GM18508 (cell line): ENCODE data around the gene PLCG2.

Source experiments
- ATAC-seq: cut with Tn5 transposase; IDR thresholded peaks from one replicate; pipeline ENCODE4 v1.9.1; 2021; ENCODE audit warnings: moderate number of reproducible peaks; ENCODE audit not compliant: insufficient read depth, unreplicated experiment

Gene PLCG2

GRCh38 chr16:81813648-81814047 is 34.6 kb downstream of the PLCG2 start:
- ATAC-seq, result no peak

- no peak for ATAC-seq
Measured at GRCh38 chr16:81814751-81815428, 35.8 kb downstream of the PLCG2 start.

- no peak for ATAC-seq
Measured at GRCh38 chr16:81815429-81815766, 36.3 kb downstream of the PLCG2 start.

- no peak for ATAC-seq
Measured at GRCh38 chr16:81816351-81816750, 37.3 kb downstream of the PLCG2 start.

- no peak for ATAC-seq
Measured at GRCh38 chr16:81816793-81817210, 37.7 kb downstream of the PLCG2 start.

GRCh38 chr16:81817296-81817695 is 38.2 kb downstream of the PLCG2 start:
- ATAC-seq, result no peak

GRCh38 chr16:81817789-81818567 is 38.9 kb downstream of the PLCG2 start:
- peak; percentile 30 for ATAC-seq

- no peak for ATAC-seq
Measured at GRCh38 chr16:81818568-81818896, 39.4 kb downstream of the PLCG2 start.

GRCh38 chr16:81818905-81819304 is 39.8 kb downstream of the PLCG2 start:
- ATAC-seq, result no peak

GRCh38 chr16:81821436-81822128 is 42.5 kb downstream of the PLCG2 start:
- ATAC-seq, result peak; percentile 26

GRCh38 chr16:81823111-81823510 is 44.0 kb downstream of the PLCG2 start:
- peak; percentile 29 for ATAC-seq

- no peak for ATAC-seq
Measured at GRCh38 chr16:81823734-81824133, 44.6 kb downstream of the PLCG2 start.

GRCh38 chr16:81826523-81826922 is 47.4 kb downstream of the PLCG2 start:
- ATAC-seq, result no peak

- ATAC-seq, result no peak
Measured at GRCh38 chr16:81830845-81831540, 51.9 kb downstream of the PLCG2 start.

GRCh38 chr16:81831722-81832126 is 52.6 kb downstream of the PLCG2 start:
- peak; percentile 45 for ATAC-seq

- ATAC-seq, result no peak
Measured at GRCh38 chr16:81832801-81833547, 53.9 kb downstream of the PLCG2 start.

GRCh38 chr16:81833751-81834150 is 54.7 kb downstream of the PLCG2 start:
- ATAC-seq, result no peak

GRCh38 chr16:81834868-81835267 is 55.8 kb downstream of the PLCG2 start:
- ATAC-seq, result no peak

GRCh38 chr16:81836279-81837054 is 57.4 kb downstream of the PLCG2 start:
- peak; percentile 44 for ATAC-seq
